GM18505 (cell line): ENCODE data around the gene CBL.

Experiments
- ATAC-seq: cut with Tn5 transposase; IDR thresholded peaks from one replicate; pipeline ENCODE4 v1.9.1; 2021; ENCODE audit not compliant: unreplicated experiment
- POLR2A ChIP-seq: IDR thresholded peaks from 4 replicates; pipeline ENCODE4 v1.6.1; 2011; ENCODE audit warnings: borderline replicate concordance; ENCODE audit not compliant: insufficient read depth, insufficient read length; ENCODE audit errors: extremely low read depth

Gene CBL

GRCh38 chr11:119310682-119311052 is 104.5 kb downstream of the CBL start:
- no peak for ATAC-seq
- TF ChIP-seq POLR2A: no peak

- no peak for TF ChIP-seq POLR2A
- no peak for ATAC-seq
These were observed 108.6 kb downstream of the CBL start for GRCh38 chr11:119314726-119315125.

GRCh38 chr11:119315131-119316015 is 109.2 kb downstream of the CBL start:
- TF ChIP-seq POLR2A: no peak
- ATAC-seq: no peak

GRCh38 chr11:119316016-119316728 is 110.0 kb downstream of the CBL start:
- ATAC-seq: no peak
- TF ChIP-seq POLR2A: no peak

- TF ChIP-seq POLR2A: no peak
- no peak for ATAC-seq
These were observed 110.8 kb downstream of the CBL start, which contains the start of gene MCAM for GRCh38 chr11:119316729-119317591. TSS of gene MCAM (minus strand) at chr11:119317130. CDS start at chr11:119317101, 29 bp downstream.

- no peak for TF ChIP-seq POLR2A
- ATAC-seq: no peak
These were observed 111.6 kb downstream of the CBL start for GRCh38 chr11:119317592-119318239.

- no peak for ATAC-seq
- TF ChIP-seq POLR2A: no peak
These were observed 112.3 kb downstream of the CBL start for GRCh38 chr11:119318240-119319135.

GRCh38 chr11:119319136-119319699 is 113.1 kb downstream of the CBL start:
- ATAC-seq: no peak
- TF ChIP-seq POLR2A: no peak

GRCh38 chr11:119319700-119320239 is 113.6 kb downstream of the CBL start:
- no peak for ATAC-seq
- TF ChIP-seq POLR2A: no peak

GRCh38 chr11:119320240-119320775 is 114.2 kb downstream of the CBL start:
- ATAC-seq: no peak
- no peak for TF ChIP-seq POLR2A
